Measurements from ENCODE around the gene GCG. TPM values are rescaled to one million over a fixed set of nuclear protein-coding genes. Genes with fewer than 3 reads are reported as not detected.

GCG gene
- polyA plus RNA-seq, 1 donor (not counting 4 experiments of a cell fraction or from before 2014, with no cell fraction given): not detected

DNA sequence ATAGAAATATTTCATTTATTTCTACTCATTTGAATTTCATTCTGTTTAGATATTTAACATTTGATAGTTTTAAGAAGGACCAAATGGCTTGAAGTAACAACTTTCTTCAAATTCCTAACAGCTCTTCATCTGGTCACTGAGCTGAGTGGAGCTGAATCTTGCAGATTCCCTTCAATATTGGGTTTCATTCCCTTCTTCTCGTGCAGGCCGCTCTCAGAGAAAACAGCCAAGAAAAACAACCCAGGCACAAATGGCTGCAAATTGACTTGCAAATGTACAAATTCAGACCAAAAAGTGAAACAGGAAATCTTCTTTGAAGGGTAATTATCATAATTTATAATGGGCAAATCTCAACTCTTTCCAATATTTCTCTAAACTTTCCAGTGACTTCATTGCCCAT lies 30.3 kb upstream of the GCG start:
- no peak for DNase-seq (ENCODE audit: low read depth, low spot score)
- dilution Hi-C loops (cut with MboI; ENCODE audit: extremely low pct_ligation_motif_present, low sequenced_read_pairs): no loop called here
- no peaks in the 10 kb centered on the region for H3K9me3 ChIP-seq (ENCODE audit: control insufficient read depth, low read depth, low read length)

DNA sequence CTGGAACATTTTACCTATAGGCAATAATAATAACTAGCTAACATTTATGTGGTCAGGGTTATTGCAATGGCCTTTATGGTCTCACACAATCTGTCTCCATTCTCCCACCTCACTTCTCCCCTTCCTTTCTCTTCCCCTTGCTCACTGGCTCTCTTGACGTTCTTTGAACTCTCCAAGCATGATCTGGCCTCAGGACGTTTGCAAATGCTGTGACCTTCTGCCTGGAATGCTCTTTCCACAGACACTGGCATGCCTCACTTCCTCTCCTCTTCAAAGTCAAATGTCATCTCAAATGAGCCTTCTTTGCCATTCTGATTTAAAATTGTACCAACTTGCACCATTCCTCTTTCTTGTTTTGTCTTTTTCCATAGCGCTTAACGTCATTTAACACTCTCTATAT lies 25.3 kb upstream of the GCG start:
- no peak for TF ChIP-seq EZH2 (IDR thresholded peaks at IDR 0.05; ENCODE audit: low read length)
- TF ChIP-seq, protein P1, sequence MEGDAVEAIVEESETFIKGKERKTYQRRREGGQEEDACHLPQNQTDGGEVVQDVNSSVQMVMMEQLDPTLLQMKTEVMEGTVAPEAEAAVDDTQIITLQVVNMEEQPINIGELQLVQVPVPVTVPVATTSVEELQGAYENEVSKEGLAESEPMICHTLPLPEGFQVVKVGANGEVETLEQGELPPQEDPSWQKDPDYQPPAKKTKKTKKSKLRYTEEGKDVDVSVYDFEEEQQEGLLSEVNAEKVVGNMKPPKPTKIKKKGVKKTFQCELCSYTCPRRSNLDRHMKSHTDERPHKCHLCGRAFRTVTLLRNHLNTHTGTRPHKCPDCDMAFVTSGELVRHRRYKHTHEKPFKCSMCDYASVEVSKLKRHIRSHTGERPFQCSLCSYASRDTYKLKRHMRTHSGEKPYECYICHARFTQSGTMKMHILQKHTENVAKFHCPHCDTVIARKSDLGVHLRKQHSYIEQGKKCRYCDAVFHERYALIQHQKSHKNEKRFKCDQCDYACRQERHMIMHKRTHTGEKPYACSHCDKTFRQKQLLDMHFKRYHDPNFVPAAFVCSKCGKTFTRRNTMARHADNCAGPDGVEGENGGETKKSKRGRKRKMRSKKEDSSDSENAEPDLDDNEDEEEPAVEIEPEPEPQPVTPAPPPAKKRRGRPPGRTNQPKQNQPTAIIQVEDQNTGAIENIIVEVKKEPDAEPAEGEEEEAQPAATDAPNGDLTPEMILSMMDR (optimal IDR thresholded peaks at IDR 0.05 in 1 of 3, IDR thresholded peaks at IDR 0.05 in 1 of 3, conservative IDR thresholded peaks at IDR 0.05 in 1 of 3; ENCODE audit: extremely low read depth in 1 of 3, insufficient read depth in 2 of 3, low read length in 3 of 3): no peak
- H3K79me2 ChIP-seq (ENCODE audit: control insufficient read depth, insufficient read depth, low read length): no peaks in the 10 kb centered on the region
- no peaks in the 10 kb centered on the region for H3K9me3 ChIP-seq (ENCODE audit: control insufficient read depth, low read depth, low read length)
- no peak overlapping the region for H3K27ac ChIP-seq (ENCODE audit: control insufficient read depth, insufficient read depth, low read length)
- H3K27me3 ChIP-seq (ENCODE audit: control insufficient read depth, extremely low read depth, insufficient read depth, low read length): no peaks in the 10 kb centered on the region
- peaks cover 0 to 5% of the 10 kb centered on the region in 2 experiments for H3K36me3 ChIP-seq (ENCODE audit: control insufficient read depth in 2 of 2, extremely low read depth in 1 of 2, insufficient read depth in 2 of 2, low read length in 2 of 2)
- no peaks in the 10 kb centered on the region for H3K4me1 ChIP-seq (ENCODE audit: control insufficient read depth, extremely low read depth, insufficient read depth, low read length)
- H3K4me3 ChIP-seq (ENCODE audit: control insufficient read depth in 2 of 3, extremely low read depth in 1 of 3, insufficient read depth in 2 of 3, low read depth in 1 of 3, low read length in 3 of 3): no peak overlapping the region
- no peak for FAIRE-seq
- dilution Hi-C loops (cut with MboI; ENCODE audit: extremely low pct_ligation_motif_present, low sequenced_read_pairs): no loop called here
- no peak overlapping the region for H3K9ac ChIP-seq (ENCODE audit: control insufficient read depth, extremely low read depth, insufficient read depth, low read length)
- H3K4me2 ChIP-seq (ENCODE audit: control insufficient read depth, extremely low read depth, insufficient read depth, low read depth, low read length): no peak overlapping the region
- no peaks in the 10 kb centered on the region for H3K9me1 ChIP-seq (ENCODE audit: control insufficient read depth, extremely low read depth, insufficient read depth, low read length)
- DNase-seq (ENCODE audit: low read depth, low spot score): no peak
- H4K20me1 ChIP-seq (ENCODE audit: control insufficient read depth, extremely low read depth, insufficient read depth, low read length): no peaks in the 10 kb centered on the region
- no peak overlapping the region for H2AFZ ChIP-seq (ENCODE audit: control insufficient read depth, low read length)

More for the DNA sequence above, 30.3 kb upstream of the GCG start:
- Histone ChIP-seq H3K4me3 (ENCODE audit: control insufficient read depth in 2 of 3, extremely low read depth in 1 of 3, insufficient read depth in 2 of 3, low read depth in 1 of 3, low read length in 3 of 3) (no peak overlapping the region), H3K4me1 (ENCODE audit: control insufficient read depth, extremely low read depth, insufficient read depth, low read length) (no peaks in the 10 kb centered on the region), H3K9ac (ENCODE audit: control insufficient read depth, extremely low read depth, insufficient read depth, low read length) (no peak overlapping the region), H3K4me2 (ENCODE audit: control insufficient read depth, extremely low read depth, insufficient read depth, low read depth, low read length) (no peak overlapping the region), H3K9me1 (ENCODE audit: control insufficient read depth, extremely low read depth, insufficient read depth, low read length) (no peaks in the 10 kb centered on the region), H3K36me3 (ENCODE audit: control insufficient read depth in 2 of 2, extremely low read depth in 1 of 2, insufficient read depth in 2 of 2, low read length in 2 of 2) (peaks cover 0 to 2% of the 10 kb centered on the region in 2 experiments), H3K79me2 (ENCODE audit: control insufficient read depth, insufficient read depth, low read length) (no peaks in the 10 kb centered on the region), H4K20me1 (ENCODE audit: control insufficient read depth, extremely low read depth, insufficient read depth, low read length) (no peaks in the 10 kb centered on the region), H3K27ac (ENCODE audit: control insufficient read depth, insufficient read depth, low read length) (no peak overlapping the region), H2AFZ (ENCODE audit: control insufficient read depth, low read length) (no peak overlapping the region), H3K27me3 (ENCODE audit: control insufficient read depth, extremely low read depth, insufficient read depth, low read length) (no peaks in the 10 kb centered on the region)
- no peak for TF ChIP-seq EZH2 (IDR thresholded peaks at IDR 0.05; ENCODE audit: low read length)
- TF ChIP-seq, protein P1 (optimal IDR thresholded peaks at IDR 0.05 in 1 of 3, IDR thresholded peaks at IDR 0.05 in 1 of 3, conservative IDR thresholded peaks at IDR 0.05 in 1 of 3; ENCODE audit: extremely low read depth in 1 of 3, insufficient read depth in 2 of 3, low read length in 3 of 3): no peak
- no peak for FAIRE-seq

All from keratinocyte (primary cell).